HCT116 (cell line): ENCODE data around the gene HTRA2. TPM values are rescaled to one million over a fixed set of nuclear protein-coding genes. Genes with fewer than 3 reads are reported as not detected.

Experiments
- ATAC-seq: fragments of 200-7000 bp; cut with Tn5 transposase; 2 replicates; pipeline ENCODE4 v1.9.1; 2020; ENCODE audit warnings: mild to moderate bottlenecking, moderate library complexity
- BruUV-seq: library from RNA; stranded (reverse); fragments of 400-500 nt; replicated peaks from 2 replicates; lab custom pipeline; 2021; lab: Mats Ljungman, UMichigan
- CTCF ChIA-PET: fragments of 300-600 bp; sonication (Branson Sonifier 250); formaldehyde crosslinking; loops from one replicate; lab custom pipeline; 2021; ENCODE audit warnings: antibody characterized with exemption; lab: Charles Lee
- POLR2A ChIA-PET: fragments of 300-600, 350-600 bp; sonication (Branson Sonifier 250); formaldehyde crosslinking; loops from one replicate; lab custom pipeline; 2021; ENCODE audit warnings: antibody characterized with exemption; lab: Charles Lee
- RAD21 ChIA-PET, 2 experiments: fragments of 300-600 bp; sonication (Branson Sonifier 250); formaldehyde crosslinking; loops; one replicate each; lab custom pipeline; 2023; ENCODE audit warnings: low total read pairs in 2 of 2; ENCODE audit not compliant: uncharacterized antibody in 2 of 2, unreplicated experiment in 2 of 2, low non-redundant PET in 1 of 2; lab: Charles Lee
- DNase-seq: peaks from one replicate; pipeline ENCODE4 v3.0.0-alpha.2; 2010; ENCODE audit warnings: low read depth, low spot score
- H2AFZ ChIP-seq: fragments of 200-600 bp; shearing (Covaris generic), sonication (generic); 2 replicates; pipeline ENCODE4 v1.6.1; 2017; ENCODE audit warnings: low read depth, mixed run types, mixed read lengths, antibody characterized with exemption, low read length; ENCODE audit not compliant: poor library complexity, severe bottlenecking
- H3K27ac ChIP-seq: 2 replicates; pipeline ENCODE4 v1.5.1; 2012; ENCODE audit warnings: low read depth, low read length
- H3K27me3 ChIP-seq: fragments of 200-600 bp; sonication (generic); 2 replicates; pipeline ENCODE4 v1.6.1; 2016; ENCODE audit warnings: mixed run types, low read length, mixed read lengths; ENCODE audit not compliant: insufficient read depth
- H3K36me3 ChIP-seq, 2 experiments: fragments of 200-500 bp in 1 of 2; fragments of 200-600 bp in 1 of 2; sonication (Bioruptor generic) in 1 of 2; sonication (generic) in 1 of 2; 2 replicates each; pipeline versions ENCODE4 v1.5.1 to v1.6.1; 2014 to 2016; ENCODE audit warnings: low read length in 2 of 2, inconsistent platforms in 1 of 2, mixed read lengths in 1 of 2, mixed run types in 1 of 2; ENCODE audit not compliant: insufficient read depth in 2 of 2, control insufficient read depth in 1 of 2
- H3K4me1 ChIP-seq, 2 experiments: fragments of 200-600 bp in 1 of 2; sonication (generic) in 1 of 2; 2 replicates each; pipeline versions ENCODE4 v1.5.1 to v1.6.1; 2012 to 2017; ENCODE audit warnings: low read length in 2 of 2, inconsistent platforms in 1 of 2, mild to moderate bottlenecking in 1 of 2, mixed read lengths in 1 of 2, mixed run types in 1 of 2, moderate library complexity in 1 of 2; ENCODE audit not compliant: insufficient read depth in 2 of 2, control insufficient read depth in 1 of 2
- H3K4me2 ChIP-seq: fragments of 200-600 bp; sonication (generic); 2 replicates; pipeline ENCODE4 v1.6.1; 2017; ENCODE audit warnings: mixed run types, low read length, mixed read lengths
- H3K4me3 ChIP-seq, 2 experiments: fragments of 200-600 bp in 1 of 2; sonication (generic) in 1 of 2; replicated peaks in 1 of 2; 2 replicates each; pipeline ENCODE4 v1.5.1; 2011 to 2016; ENCODE audit warnings: low read length in 2 of 2, control low read depth in 1 of 2, low read depth in 1 of 2, mild to moderate bottlenecking in 1 of 2, mixed read lengths in 1 of 2, mixed run types in 1 of 2
- H3K79me2 ChIP-seq: fragments of 200-600 bp; sonication (generic); 2 replicates; pipeline ENCODE4 v1.6.1; 2017; ENCODE audit warnings: mild to moderate bottlenecking, mixed run types, low read length, moderate library complexity, mixed read lengths; ENCODE audit not compliant: insufficient read depth
- H3K9ac ChIP-seq: fragments of 200-600 bp; sonication (generic); 2 replicates; pipeline ENCODE4 v1.6.1; 2016; ENCODE audit warnings: low read length, mixed read lengths
- H3K9me2 ChIP-seq: fragments of 200-600 bp; sonication (generic), shearing (Covaris generic); 2 replicates; pipeline ENCODE4 v1.6.1; 2017; ENCODE audit warnings: mixed run types, mild to moderate bottlenecking, moderate library complexity; ENCODE audit not compliant: insufficient read depth
- H3K9me3 ChIP-seq, 2 experiments: fragments of 200-500 bp in 1 of 2; fragments of 200-600 bp in 1 of 2; sonication (Bioruptor generic) in 1 of 2; sonication (generic) in 1 of 2; 2 replicates each; pipeline ENCODE4 v1.6.1; 2014 to 2017; ENCODE audit warnings: low read length in 2 of 2, mixed read lengths in 2 of 2, inconsistent platforms in 1 of 2, low read depth in 1 of 2, mild to moderate bottlenecking in 1 of 2, mixed run types in 1 of 2, moderate library complexity in 1 of 2; ENCODE audit not compliant: control insufficient read depth in 1 of 2, insufficient read depth in 1 of 2
- H4K20me1 ChIP-seq: fragments of 200-600 bp; sonication (generic), shearing (Covaris generic); 2 replicates; pipeline ENCODE4 v1.6.1; 2017; ENCODE audit warnings: mixed run types, mild to moderate bottlenecking, moderate library complexity; ENCODE audit not compliant: insufficient read depth
- CEBPB ChIP-seq: IDR thresholded peaks from 2 replicates; pipeline ENCODE4 v1.6.1; 2012; ENCODE audit warnings: low read depth
- EZH2 ChIP-seq: fragments of 200-600 bp; sonication (generic); IDR thresholded peaks from 2 replicates; pipeline ENCODE4 v1.6.1; 2017; ENCODE audit warnings: antibody characterized with exemption, mixed run types
- EZH2phosphoT487 ChIP-seq: fragments of 200-600 bp; IDR thresholded peaks from 2 replicates; pipeline ENCODE4 v1.6.1; 2018; ENCODE audit warnings: antibody characterized with exemption, borderline replicate concordance
- FOSL1 ChIP-seq: IDR thresholded peaks from 2 replicates; pipeline ENCODE4 v1.6.1; 2012; ENCODE audit warnings: low read depth
- MAX ChIP-seq: IDR thresholded peaks from 2 replicates; pipeline ENCODE4 v1.6.1; 2012
- POLR2AphosphoS5 ChIP-seq: IDR thresholded peaks from 2 replicates; pipeline ENCODE4 v1.6.1; 2011; ENCODE audit warnings: mild to moderate bottlenecking, low read depth, low read length, moderate library complexity
- REST ChIP-seq: IDR thresholded peaks from 2 replicates; pipeline ENCODE4 v1.6.1; 2012; ENCODE audit warnings: low read depth
- SP1 ChIP-seq: IDR thresholded peaks from 2 replicates; pipeline ENCODE4 v1.6.1; 2012; ENCODE audit warnings: low read depth
- SRF ChIP-seq: IDR thresholded peaks from 2 replicates; pipeline ENCODE4 v1.6.1; 2012; ENCODE audit warnings: low read depth
- YY1 ChIP-seq: IDR thresholded peaks from 2 replicates; pipeline ENCODE4 v1.6.1; 2011; ENCODE audit warnings: low read length, low read depth, moderate library complexity, mild to moderate bottlenecking; ENCODE audit not compliant: insufficient replicate concordance; ENCODE audit errors: extremely low read depth
- ZFX ChIP-seq: fragments of 450-650 bp; IDR thresholded peaks from 2 replicates; pipeline ENCODE4 v1.6.1; 2017
- ZNF274 ChIP-seq: fragments of 200-500 bp; sonication (Bioruptor generic); IDR thresholded peaks from 2 replicates; pipeline ENCODE4 v1.6.1; 2014; ENCODE audit warnings: mild to moderate bottlenecking, low read depth, low read length, inconsistent platforms
- intact Hi-C: fragments of 100-400 bp; cut with micrococcal nuclease; formaldehyde crosslinking; loops from 2 replicates; pipeline ENCODE4 v1.10.0; 2022
- total RNA-seq: library from RNA; stranded (reverse); gene quantifications from one replicate; pipeline ENCODE4 v1.2.1, GENCODE V29; 2021; ENCODE audit not compliant: unreplicated experiment

Gene HTRA2
- total RNA-seq, 1 experiment from 2014 or later = 36.2 TPM

DNA sequence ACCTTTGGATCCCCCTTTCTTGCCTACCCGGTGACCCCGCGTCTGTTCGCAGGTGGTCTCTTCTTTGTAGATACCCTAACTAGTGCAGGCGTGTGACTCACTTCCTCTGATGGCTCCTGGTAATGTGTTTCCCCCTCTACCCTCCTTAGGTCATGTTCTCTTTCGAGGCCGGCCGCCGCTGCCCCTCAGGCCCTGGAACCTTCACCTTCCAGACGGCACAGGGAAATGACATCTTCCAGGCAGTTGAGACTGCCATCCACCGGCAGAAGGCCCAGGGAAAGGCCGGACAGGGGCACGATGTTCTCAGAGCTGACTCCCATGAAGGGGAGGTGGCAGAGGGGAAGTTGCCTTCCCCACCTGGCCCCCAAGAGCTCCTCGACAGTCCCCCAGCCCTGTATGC lies 26.4 kb downstream of the HTRA2 start:
- H2AFZ ChIP-seq = no peak overlapping the region
- H3K27ac ChIP-seq = no peak overlapping the region
- ChIA-PET POLR2A (interaction anchor here (0.6 kb wide), 1 partner anchor 104 kb away, joined by 3 read pairs; no protein-coding TSS in a partner anchor), CTCF (no interaction called here), RAD21 (no interaction called here)
- H3K9me2 ChIP-seq = no peaks in the 10 kb centered on the region
- ATAC-seq (no peak), DNase-seq (no peak)
- intact Hi-C loops = no loop called here
- H3K9me3 ChIP-seq = no peaks in the 10 kb centered on the region
- peaks cover 10 to 38% of the 10 kb centered on the region in 2 experiments; a peak in 3 of 4 replicates for H3K4me1 ChIP-seq
- peaks cover 7 to 9% of the 10 kb centered on the region in 2 experiments; a peak in 3 of 4 replicates for H3K36me3 ChIP-seq
- H3K27me3 ChIP-seq = no peaks in the 10 kb centered on the region
- no TSS peak for BruUV-seq
- H3K4me3 ChIP-seq = no peak overlapping the region
- no peak overlapping the region for H3K9ac ChIP-seq
- no peaks in the 10 kb centered on the region for H4K20me1 ChIP-seq
- H3K4me2 ChIP-seq = peak overlapping the region; percentile 95
- no peak for TF ChIP-seq MAX
- no peak for TF ChIP-seq SRF
- TF ChIP-seq REST = no peak
- no peak for TF ChIP-seq YY1
- no peak for TF ChIP-seq POLR2AphosphoS5
- TF ChIP-seq ZNF274 = no peak
- TF ChIP-seq ZFX = no peak
- no peak for TF ChIP-seq FOSL1
- TF ChIP-seq EZH2 = no peak
- TF ChIP-seq EZH2phosphoT487 = no peak
- TF ChIP-seq CEBPB = no peak
- no peak for TF ChIP-seq SP1
- peaks cover 8% of the 10 kb centered on the region; the same call in 1 of the 2 replicates for H3K79me2 ChIP-seq
